GM21526 (cell line): ENCODE results near the gene LYPLAL1.
"Not testable (repeated sequence)": the region's sequence is repeated elsewhere in the genome, so short reads cannot be mapped to it uniquely, and the experiment has no call there.

Source experiments
- ATAC-seq: cut with Tn5 transposase; IDR thresholded peaks from one replicate; pipeline ENCODE4 v1.9.1; 2021; ENCODE audit warnings: moderate library complexity; ENCODE audit not compliant: unreplicated experiment, low FRiP score

LYPLAL1 gene

GRCh38 chr1:219206350-219206749 is 32.7 kb downstream of the LYPLAL1 start:
- ATAC-seq, result no peak

GRCh38 chr1:219209578-219209977 is 35.9 kb downstream of the LYPLAL1 start:
- no peak for ATAC-seq

DNA sequence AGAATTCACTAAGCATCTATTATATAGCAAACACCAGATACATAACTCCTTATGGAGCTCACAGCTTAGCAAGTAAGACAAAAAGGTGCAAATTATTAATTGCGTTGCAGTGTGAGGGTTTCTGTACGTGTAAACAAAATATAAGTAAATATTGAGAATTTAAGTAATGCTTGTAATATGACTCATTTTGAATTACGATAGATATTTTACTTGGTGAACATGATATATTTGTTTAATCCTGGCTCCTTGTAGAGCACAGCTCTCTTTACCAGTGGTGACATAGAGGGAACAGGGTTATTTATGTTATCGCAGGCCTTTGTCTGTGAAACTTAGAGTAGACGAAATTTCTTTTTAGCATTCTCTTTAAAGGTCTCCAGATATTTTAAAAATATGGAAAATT is 36.4 kb downstream of the LYPLAL1 start:
- ATAC-seq, result no peak

DNA sequence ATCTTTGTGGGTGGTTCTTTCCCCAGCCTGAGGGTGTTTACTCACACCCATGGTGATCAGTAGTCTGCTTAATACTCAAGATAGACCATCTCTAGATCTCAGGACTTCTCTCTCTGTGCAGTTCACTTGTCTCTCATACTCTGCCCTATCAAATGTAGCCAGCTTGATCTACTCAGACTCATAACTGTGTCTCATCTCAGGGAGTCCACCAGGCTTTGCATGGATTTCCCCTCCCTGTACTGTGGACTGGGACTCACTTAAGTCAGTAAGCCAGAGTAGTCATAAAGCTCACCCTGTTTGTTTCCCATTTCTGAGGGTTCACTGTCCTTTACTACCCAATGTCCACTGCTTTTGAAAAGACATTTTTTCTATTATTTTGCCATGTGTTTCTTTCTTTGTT is 41.8 kb downstream of the LYPLAL1 start:
- ATAC-seq, result no peak

- peak; percentile 96 for ATAC-seq
Measured at GRCh38 chr1:219220945-219221344, 47.3 kb downstream of the LYPLAL1 start.

DNA sequence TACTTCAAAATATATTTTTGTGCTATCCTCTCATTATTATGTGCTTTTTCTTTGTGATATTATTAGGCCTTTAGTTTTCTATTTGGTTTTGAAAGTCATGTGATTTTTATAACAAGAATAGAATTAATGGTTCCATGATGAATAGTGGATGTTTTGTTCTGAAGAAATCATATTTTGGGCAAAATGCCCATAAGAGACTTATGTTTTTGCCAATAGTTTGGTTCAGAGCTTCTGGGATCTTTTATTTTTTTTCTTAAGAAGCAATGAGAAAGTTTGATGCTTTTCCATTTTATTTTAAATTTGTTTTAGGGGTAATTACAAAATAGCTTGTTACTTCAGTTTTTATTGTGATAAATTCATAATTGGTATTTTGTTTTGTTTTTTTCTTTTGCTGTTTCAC is 49.8 kb downstream of the LYPLAL1 start:
- no peak for ATAC-seq

DNA sequence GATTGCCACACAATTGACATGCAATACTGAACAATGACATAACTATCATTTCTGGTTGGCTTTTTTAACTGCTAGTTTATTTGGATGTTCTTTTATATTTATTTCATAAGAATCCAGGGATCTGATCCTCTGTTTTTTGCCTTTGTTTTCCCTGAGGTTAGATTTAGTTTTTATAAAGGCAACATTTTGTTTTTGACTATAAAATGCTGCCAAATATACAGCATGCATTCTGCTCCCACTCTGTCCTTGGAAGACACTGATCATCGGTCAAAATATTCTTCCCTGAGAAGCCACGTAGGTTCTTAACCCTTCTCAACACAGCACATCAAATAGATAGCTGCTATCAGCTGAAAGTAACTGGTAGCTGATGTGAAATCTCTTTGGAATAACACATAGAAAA is 52.5 kb downstream of the LYPLAL1 start:
- ATAC-seq, result no peak

- ATAC-seq, result no peak
Measured at GRCh38 chr1:219227360-219228057, 53.8 kb downstream of the LYPLAL1 start.

DNA sequence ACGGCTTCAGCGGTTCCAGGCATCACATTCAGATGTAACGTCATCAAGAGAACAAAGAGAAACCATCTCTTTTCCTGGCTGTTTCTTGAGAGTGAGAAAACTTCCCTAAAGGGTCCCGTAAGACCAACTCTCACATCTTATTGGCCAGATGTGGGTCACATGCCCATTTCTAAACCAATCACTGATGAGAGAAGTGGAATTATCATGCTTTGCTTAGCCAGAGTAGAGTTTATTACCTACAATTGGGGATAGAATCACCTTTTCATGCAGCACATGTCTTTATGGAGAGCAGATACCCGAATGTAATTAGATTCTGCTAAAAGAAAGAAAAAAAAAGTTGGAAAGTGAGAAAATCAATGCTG is 54.4 kb downstream of the LYPLAL1 start:
- ATAC-seq, result no peak

GRCh38 chr1:219232890-219233289 is 59.2 kb downstream of the LYPLAL1 start:
- ATAC-seq, result no peak

DNA sequence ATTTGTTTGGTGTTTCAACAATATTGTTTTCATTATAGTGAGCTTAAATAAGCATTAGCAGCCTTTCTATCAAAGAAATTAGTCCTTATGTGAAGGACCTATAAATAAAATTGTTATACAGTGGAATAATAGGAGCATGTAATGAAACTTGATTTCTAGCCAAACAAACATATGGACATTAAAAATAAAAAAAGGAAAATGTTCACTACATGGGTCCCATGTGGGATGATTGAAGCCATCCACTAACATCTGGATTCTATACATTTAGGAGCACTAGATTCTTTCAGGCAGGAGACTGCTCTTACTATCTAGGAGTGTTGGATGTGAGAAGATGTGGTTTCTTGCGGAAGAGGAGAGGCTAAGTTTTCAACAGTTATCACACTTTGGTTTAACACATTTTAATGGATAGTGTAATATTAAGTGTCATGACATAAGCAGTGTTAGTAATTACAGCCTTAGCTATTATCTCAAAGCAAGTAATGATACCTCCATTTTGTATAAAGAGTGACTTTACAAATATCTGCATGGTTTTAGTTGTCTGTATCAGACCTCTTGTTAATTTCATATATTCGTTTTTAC is 62.3 kb downstream of the LYPLAL1 start:
- ATAC-seq, result no peak

- ATAC-seq, result no peak
Measured at GRCh38 chr1:219236933-219237610, 63.4 kb downstream of the LYPLAL1 start.

- ATAC-seq, result no peak
Measured at GRCh38 chr1:219239518-219239917, 65.8 kb downstream of the LYPLAL1 start.

DNA sequence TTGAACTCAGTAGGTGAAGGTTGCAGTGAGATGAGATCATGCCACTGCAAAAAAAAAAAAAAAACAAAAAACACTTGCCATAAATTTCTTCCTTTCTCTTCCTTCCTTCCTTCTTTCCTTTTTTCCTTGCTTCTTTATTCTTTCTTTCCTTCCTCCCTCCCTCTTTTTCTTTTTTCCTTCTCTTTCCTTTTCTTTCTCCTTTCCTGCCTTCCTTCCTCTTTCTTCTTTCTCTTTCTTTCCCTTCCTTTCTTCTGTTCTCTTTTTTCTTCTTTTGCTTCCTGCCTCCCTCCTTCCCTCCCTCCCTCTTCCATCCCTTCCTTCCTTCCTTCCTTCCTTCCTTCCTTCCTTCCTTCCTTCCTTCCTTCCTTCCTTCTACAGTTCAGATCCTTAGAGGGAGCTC is 71.2 kb downstream of the LYPLAL1 start:
- no peak for ATAC-seq

DNA sequence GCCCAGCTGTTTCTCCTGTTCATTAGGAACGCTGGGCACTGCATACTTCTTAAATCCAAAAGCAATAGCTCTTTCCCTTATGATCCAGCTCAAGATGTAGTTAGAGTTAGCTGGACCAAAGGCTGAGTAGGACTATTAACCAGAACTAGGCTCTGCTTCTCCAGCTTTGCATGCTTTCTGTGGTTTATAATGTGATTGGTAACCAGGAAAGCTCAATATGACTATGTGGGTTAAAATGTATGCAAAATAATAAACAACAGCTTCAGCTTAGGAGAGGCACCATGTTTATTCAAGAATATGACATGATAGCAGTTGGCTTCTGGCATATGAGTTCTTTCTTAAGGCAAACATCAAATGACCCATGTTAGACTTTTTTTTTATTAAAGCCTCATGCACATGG is 73.8 kb downstream of the LYPLAL1 start:
- ATAC-seq, result no peak

- not testable (repeated sequence) for ATAC-seq
Measured at GRCh38 chr1:219250468-219250867, 76.8 kb downstream of the LYPLAL1 start.

- ATAC-seq, result no peak
Measured at GRCh38 chr1:219257751-219258150, 84.1 kb downstream of the LYPLAL1 start.

DNA sequence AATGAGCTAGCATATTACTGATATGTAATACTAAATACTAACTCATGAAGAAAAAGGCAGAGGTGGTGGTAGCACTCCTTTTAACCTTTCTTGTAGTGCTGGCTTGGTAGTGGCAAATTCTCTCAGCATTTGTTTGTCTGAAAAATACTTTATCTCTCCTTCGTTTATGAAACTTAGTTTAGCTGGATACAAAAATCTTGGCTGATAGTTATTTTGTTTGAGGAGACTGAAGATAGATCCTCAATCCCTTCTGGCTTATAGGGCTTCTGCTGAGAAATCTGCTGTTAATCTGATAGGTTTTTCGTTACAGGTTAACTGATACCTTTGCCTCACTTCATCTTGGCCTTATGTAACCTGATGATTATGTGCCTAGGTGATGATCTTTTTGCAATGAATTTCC is 87.8 kb downstream of the LYPLAL1 start:
- no peak for ATAC-seq
